Tibial nerve (tissue), 4 donors: ENCODE data around the gene VPS37D.

Experiments
- CTCF ChIP-seq, 5 experiments: fragments of 200-600 bp in 3 of 5; fragments of 450-650 bp in 2 of 5; sonication (generic) in 3 of 5; IDR thresholded peaks; one replicate each; pipeline ENCODE4 v1.5.1; 2016 to 2019; ENCODE audit warnings: antibody characterized with exemption in 5 of 5, mild to moderate bottlenecking in 3 of 5, moderate library complexity in 2 of 5
- EP300 ChIP-seq, 2 donors: sonication (generic); formaldehyde crosslinking; IDR thresholded peaks; one replicate each; pipeline ENCODE4 v1.6.1; 2017; ENCODE audit warnings: antibody characterized with exemption in 2 of 2, mild to moderate bottlenecking in 1 of 2

GRCh38 chr7:73618538-73618937 lies 49.1 kb upstream of the VPS37D start:
- TF ChIP-seq CTCF (IDR thresholded peaks at IDR 0.05) (no peak), EP300 (IDR thresholded peaks at IDR 0.05) (no peak)
